Keratinocyte (primary cell): Measurements from ENCODE around the gene GJC1.

ENCODE experiments used
- EZH2 ChIP-seq: IDR thresholded peaks from one replicate; pipeline ENCODE4 v1.6.1; 2012; ENCODE audit warnings: inconsistent platforms, mild to moderate bottlenecking, low read length, moderate library complexity
- TF ChIP-seq, protein P1 (sequence below), 3 experiments: IDR thresholded peaks in 1 of 3; conservative IDR thresholded peaks in 1 of 3; optimal IDR thresholded peaks in 1 of 3; 2 replicates in 2 of 3; 3 replicates in 1 of 3; pipeline versions ENCODE3 to v1.5.1; 2011; ENCODE audit warnings: low read length in 3 of 3, mild to moderate bottlenecking in 3 of 3, moderate library complexity in 2 of 3, control low read depth in 1 of 3, inconsistent platforms in 1 of 3; ENCODE audit not compliant: insufficient read depth in 2 of 3; ENCODE audit errors: extremely low read depth in 1 of 3

- TF ChIP-seq, protein P1, sequence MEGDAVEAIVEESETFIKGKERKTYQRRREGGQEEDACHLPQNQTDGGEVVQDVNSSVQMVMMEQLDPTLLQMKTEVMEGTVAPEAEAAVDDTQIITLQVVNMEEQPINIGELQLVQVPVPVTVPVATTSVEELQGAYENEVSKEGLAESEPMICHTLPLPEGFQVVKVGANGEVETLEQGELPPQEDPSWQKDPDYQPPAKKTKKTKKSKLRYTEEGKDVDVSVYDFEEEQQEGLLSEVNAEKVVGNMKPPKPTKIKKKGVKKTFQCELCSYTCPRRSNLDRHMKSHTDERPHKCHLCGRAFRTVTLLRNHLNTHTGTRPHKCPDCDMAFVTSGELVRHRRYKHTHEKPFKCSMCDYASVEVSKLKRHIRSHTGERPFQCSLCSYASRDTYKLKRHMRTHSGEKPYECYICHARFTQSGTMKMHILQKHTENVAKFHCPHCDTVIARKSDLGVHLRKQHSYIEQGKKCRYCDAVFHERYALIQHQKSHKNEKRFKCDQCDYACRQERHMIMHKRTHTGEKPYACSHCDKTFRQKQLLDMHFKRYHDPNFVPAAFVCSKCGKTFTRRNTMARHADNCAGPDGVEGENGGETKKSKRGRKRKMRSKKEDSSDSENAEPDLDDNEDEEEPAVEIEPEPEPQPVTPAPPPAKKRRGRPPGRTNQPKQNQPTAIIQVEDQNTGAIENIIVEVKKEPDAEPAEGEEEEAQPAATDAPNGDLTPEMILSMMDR (optimal IDR thresholded peaks at IDR 0.05 in 1 of 3, IDR thresholded peaks at IDR 0.05 in 1 of 3, conservative IDR thresholded peaks at IDR 0.05 in 1 of 3; ENCODE audit: extremely low read depth in 1 of 3, insufficient read depth in 2 of 3, low read length in 3 of 3): no peak
- no peak for TF ChIP-seq EZH2
Observed at GRCh38 chr17:44786551-44787081, 43.5 kb downstream of the GJC1 start.
